Kidney epithelial cell (primary cell): ENCODE data around the gene ADCY4. TPM values are rescaled to one million over a fixed set of nuclear protein-coding genes. Genes with fewer than 3 reads are reported as not detected.

Experiments used
- DNase-seq: peaks from one replicate; pipeline ENCODE4 v3.0.0-alpha.2; 2010; ENCODE audit warnings: low read depth
- H3K27me3 ChIP-seq: 2 replicates; pipeline ENCODE4 v1.6.0; 2011; ENCODE audit warnings: low read length; ENCODE audit not compliant: control insufficient read depth, insufficient read depth
- H3K36me3 ChIP-seq: 2 replicates; pipeline ENCODE4 v1.5.1; 2011; ENCODE audit warnings: low read length; ENCODE audit not compliant: control insufficient read depth, insufficient read depth
- H3K4me3 ChIP-seq: 2 replicates; pipeline ENCODE4 v1.5.1; 2011; ENCODE audit warnings: low read depth, mild to moderate bottlenecking, control low read depth, low read length
- CTCF ChIP-seq: IDR thresholded peaks from 2 replicates; pipeline ENCODE4 v1.5.1; 2011; ENCODE audit warnings: mild to moderate bottlenecking, moderate library complexity, low read length, control low read depth, inconsistent platforms; ENCODE audit not compliant: insufficient read depth, poor library complexity, severe bottlenecking
- total RNA-seq: library from RNA; depleted of rRNA; stranded (reverse); fragments of >200 nt; gene quantifications from 2 replicates; pipeline ENCODE4 v1.2.3, GENCODE V29; 2015

Gene ADCY4
- total RNA-seq, 1 donor from 2014 or later = 9.0 TPM

- no peak overlapping the region for H3K4me3 ChIP-seq
- H3K36me3 ChIP-seq = no peaks in the 10 kb centered on the region
- no peak for TF ChIP-seq CTCF
- DNase-seq = no peak
- H3K27me3 ChIP-seq = no peaks in the 10 kb centered on the region
Observed at GRCh38 chr14:24310265-24310645, 24.6 kb downstream of the ADCY4 start.

GRCh38 chr14:24309538-24310264, 25.2 kb downstream of the ADCY4 start, which contains the start of gene LTB4R2:
LTB4R2 (plus strand) TSS chr14:24310140; CDS start chr14:24310665, 525 bp downstream.
- Histone ChIP-seq H3K27me3 (no peaks in the 10 kb centered on the region), H3K36me3 (no peaks in the 10 kb centered on the region), H3K4me3 (no peak within 1 kb of the TSS)
- no peak for TF ChIP-seq CTCF
- DNase-seq = no peak

GRCh38 chr14:24308342-24309124, 26.3 kb downstream of the ADCY4 start:
- Histone ChIP-seq H3K36me3 (no peaks in the 10 kb centered on the region), H3K27me3 (no peaks in the 10 kb centered on the region), H3K4me3 (no peak overlapping the region)
- no peak for DNase-seq
- TF ChIP-seq CTCF = no peak

DNA sequence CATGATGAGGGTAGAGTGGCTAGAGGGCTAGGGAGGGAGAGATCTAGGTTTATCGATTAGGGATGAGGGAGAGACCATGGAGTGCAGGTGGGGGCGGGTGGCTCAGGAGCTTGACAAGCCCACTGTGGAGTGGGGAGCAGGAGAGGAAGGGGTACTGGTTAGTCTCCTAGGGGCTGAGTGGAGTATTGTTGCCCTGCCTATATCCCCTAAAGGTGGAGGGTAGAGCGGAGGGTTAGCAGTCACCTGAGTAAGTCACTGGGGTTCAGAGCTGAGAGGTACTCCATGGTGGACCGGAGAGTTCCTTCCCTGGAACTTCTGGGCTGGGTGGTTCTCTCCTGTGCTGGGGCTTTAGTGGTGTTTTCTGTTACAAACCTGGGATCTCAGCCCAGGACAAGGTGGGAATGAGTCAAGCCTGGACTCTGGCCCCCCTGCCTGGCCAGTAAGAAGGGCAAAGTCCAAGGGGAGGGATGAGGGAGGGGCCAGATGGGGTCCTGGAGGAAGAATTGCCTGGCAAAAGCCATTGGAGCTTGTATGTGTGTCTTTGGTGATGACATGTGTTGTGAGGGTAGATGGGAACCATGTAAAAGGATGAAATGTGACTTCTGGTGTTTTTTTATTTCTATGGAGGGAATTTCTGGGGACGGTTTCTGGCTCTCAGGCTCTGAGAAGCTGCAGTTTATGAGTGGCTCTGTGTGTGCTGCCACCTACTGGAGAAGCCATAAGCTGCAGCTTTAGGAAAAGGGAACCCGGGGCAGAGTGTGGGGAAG, 27.1 kb downstream of the ADCY4 start, which contains the start of gene CIDEB:
CIDEB (minus strand) TSS at position 403 of the 767 bp plus-strand sequence; CDS start at position 284, 119 bp downstream.
- no peaks in the 10 kb centered on the region for H3K36me3 ChIP-seq
- no peaks in the 10 kb centered on the region for H3K27me3 ChIP-seq
- H3K4me3 ChIP-seq = no peak within 1 kb of the TSS
- no peak for DNase-seq
- peak; percentile 96 for TF ChIP-seq CTCF

DNA sequence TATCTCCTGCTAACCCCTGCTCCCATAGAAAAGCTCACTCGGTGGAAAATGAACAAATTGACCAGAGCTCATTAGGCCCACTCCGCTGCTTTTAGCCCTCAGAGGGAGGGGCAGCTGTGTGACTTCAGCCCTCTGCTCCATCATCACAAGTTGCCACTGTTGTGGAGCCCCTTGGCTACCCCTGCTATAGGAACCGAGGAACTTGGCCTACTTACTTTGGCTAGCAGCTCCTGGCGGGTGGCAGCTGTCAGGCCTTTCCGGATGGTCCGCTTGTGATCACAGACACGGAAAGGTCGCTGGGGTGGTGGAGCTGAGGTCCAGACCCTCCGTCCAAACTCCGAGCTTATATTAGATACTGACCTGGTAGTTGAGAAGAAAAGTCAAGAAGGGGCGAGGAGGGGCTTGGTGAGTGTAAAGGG, 27.7 kb downstream of the ADCY4 start:
- Histone ChIP-seq H3K4me3 (no peak overlapping the region), H3K27me3 (no peaks in the 10 kb centered on the region), H3K36me3 (no peaks in the 10 kb centered on the region)
- no peak for TF ChIP-seq CTCF
- no peak for DNase-seq
